ELR (cell line): Measurements from ENCODE around the gene FARP2.
"Not testable (repeated sequence)": the region's sequence is repeated elsewhere in the genome, so short reads cannot be mapped to it uniquely, and the experiment has no call there.

Experiments used
- DNase-seq: peaks from one replicate; pipeline ENCODE4 v3.0.0-alpha.2; 2015; ENCODE audit warnings: low read depth

Gene FARP2

GRCh38 chr2:241355983-241356870 is at the start of gene FARP2:
FARP2 (plus strand) TSS chr2:241356285; CDS start chr2:241373108, 16,823 bp downstream.
- peak; percentile 98 for DNase-seq

- no peak for DNase-seq
Measured at GRCh38 chr2:241307055-241307454, 49.0 kb upstream of the FARP2 start.

- no peak for DNase-seq
Measured at GRCh38 chr2:241308267-241308666, 47.8 kb upstream of the FARP2 start.

- no peak for DNase-seq
Measured at GRCh38 chr2:241308832-241309500, 47.1 kb upstream of the FARP2 start.

- DNase-seq = peak; percentile 65
Measured at GRCh38 chr2:241309684-241310117, 46.4 kb upstream of the FARP2 start.

- DNase-seq = no peak
Measured at GRCh38 chr2:241310917-241311566, 45.0 kb upstream of the FARP2 start.

- DNase-seq = peak; percentile 46
Measured at GRCh38 chr2:241312082-241312481, 44.0 kb upstream of the FARP2 start.

GRCh38 chr2:241313543-241314095 is 42.5 kb upstream of the FARP2 start:
- DNase-seq = no peak

- peak; percentile 71 for DNase-seq
Measured at GRCh38 chr2:241314226-241315092, 41.6 kb upstream of the FARP2 start.

- peak; percentile 98 for DNase-seq
Measured at GRCh38 chr2:241315093-241315878, 40.8 kb upstream of the FARP2 start, which contains the start of gene HDLBP. HDLBP (minus strand) TSS chr2:241315672; CDS start chr2:241266869, 48,803 bp downstream.

GRCh38 chr2:241315879-241316631 is 40.0 kb upstream of the FARP2 start, which contains the start of gene SEPTIN2:
SEPTIN2 (plus strand) TSS chr2:241315925; CDS start chr2:241324233, 8,308 bp downstream.
- DNase-seq = peak; percentile 68

GRCh38 chr2:241316825-241317224 is 39.3 kb upstream of the FARP2 start:
- no peak for DNase-seq

- DNase-seq = peak; percentile 16
Measured at GRCh38 chr2:241317391-241317790, 38.7 kb upstream of the FARP2 start.

GRCh38 chr2:241318830-241319229 is 37.3 kb upstream of the FARP2 start:
- not testable (repeated sequence) for DNase-seq

GRCh38 chr2:241320394-241320793 is 35.7 kb upstream of the FARP2 start:
- DNase-seq = no peak

GRCh38 chr2:241321033-241321432 is 35.1 kb upstream of the FARP2 start:
- DNase-seq = no peak

- DNase-seq = no peak
Measured at GRCh38 chr2:241321886-241322285, 34.2 kb upstream of the FARP2 start.

GRCh38 chr2:241323778-241324177 is 32.3 kb upstream of the FARP2 start:
- no peak for DNase-seq

- DNase-seq = no peak
Measured at GRCh38 chr2:241324775-241325174, 31.3 kb upstream of the FARP2 start.
